HuH-7.5 (cell line): ENCODE data around the gene ETV4.

Experiments
- DNase-seq: peaks from one replicate; pipeline ENCODE4 v3.0.0; 2011; ENCODE audit warnings: low spot score

ETV4 gene

GRCh38 chr17:43546319-43547188 lies at the start of gene ETV4:
TSS of gene ETV4 (minus strand) at chr17:43546340. CDS start at chr17:43545617, 723 bp downstream.
- DNase-seq: peak; percentile 95

GRCh38 chr17:43595466-43595865 lies 49.3 kb upstream of the ETV4 start:
- DNase-seq: no peak

- DNase-seq: no peak
These were observed 45.8 kb upstream of the ETV4 start for GRCh38 chr17:43591779-43592562.

GRCh38 chr17:43591001-43591400 lies 44.9 kb upstream of the ETV4 start:
- no peak for DNase-seq

- DNase-seq: no peak
These were observed 42.7 kb upstream of the ETV4 start for GRCh38 chr17:43588664-43589435.

GRCh38 chr17:43588121-43588520 lies 42.0 kb upstream of the ETV4 start:
- DNase-seq: no peak

GRCh38 chr17:43587647-43588046 lies 41.5 kb upstream of the ETV4 start:
- DNase-seq: no peak

GRCh38 chr17:43584666-43585102 lies 38.5 kb upstream of the ETV4 start:
- peak; percentile 38 for DNase-seq

GRCh38 chr17:43583332-43583731 lies 37.2 kb upstream of the ETV4 start:
- no peak for DNase-seq

- DNase-seq: no peak
These were observed 35.5 kb upstream of the ETV4 start for GRCh38 chr17:43581613-43582012.

GRCh38 chr17:43581130-43581529 lies 35.0 kb upstream of the ETV4 start:
- DNase-seq: no peak

- DNase-seq: no peak
These were observed 33.5 kb upstream of the ETV4 start for GRCh38 chr17:43579566-43580140.

- DNase-seq: no peak
These were observed 32.8 kb upstream of the ETV4 start for GRCh38 chr17:43578699-43579565.

- no peak for DNase-seq
These were observed 32.2 kb upstream of the ETV4 start for GRCh38 chr17:43578404-43578698.

GRCh38 chr17:43577664-43578403 lies 31.7 kb upstream of the ETV4 start:
- DNase-seq: no peak

GRCh38 chr17:43576563-43577229 lies 30.6 kb upstream of the ETV4 start:
- DNase-seq: peak; percentile 43

- DNase-seq: no peak
These were observed 28.9 kb upstream of the ETV4 start for GRCh38 chr17:43574896-43575525.

- no peak for DNase-seq
These were observed 28.2 kb upstream of the ETV4 start for GRCh38 chr17:43574348-43574747.

GRCh38 chr17:43573579-43574321 lies 27.6 kb upstream of the ETV4 start:
- DNase-seq: peak; percentile 57
